Measurements from ENCODE around the gene TMEM259. TPM values are rescaled to one million over a fixed set of nuclear protein-coding genes. Genes with fewer than 3 reads are reported as not detected.

The TMEM259 gene
- total RNA-seq, 1 experiment from 2014 or later, result 202 TPM

DNA sequence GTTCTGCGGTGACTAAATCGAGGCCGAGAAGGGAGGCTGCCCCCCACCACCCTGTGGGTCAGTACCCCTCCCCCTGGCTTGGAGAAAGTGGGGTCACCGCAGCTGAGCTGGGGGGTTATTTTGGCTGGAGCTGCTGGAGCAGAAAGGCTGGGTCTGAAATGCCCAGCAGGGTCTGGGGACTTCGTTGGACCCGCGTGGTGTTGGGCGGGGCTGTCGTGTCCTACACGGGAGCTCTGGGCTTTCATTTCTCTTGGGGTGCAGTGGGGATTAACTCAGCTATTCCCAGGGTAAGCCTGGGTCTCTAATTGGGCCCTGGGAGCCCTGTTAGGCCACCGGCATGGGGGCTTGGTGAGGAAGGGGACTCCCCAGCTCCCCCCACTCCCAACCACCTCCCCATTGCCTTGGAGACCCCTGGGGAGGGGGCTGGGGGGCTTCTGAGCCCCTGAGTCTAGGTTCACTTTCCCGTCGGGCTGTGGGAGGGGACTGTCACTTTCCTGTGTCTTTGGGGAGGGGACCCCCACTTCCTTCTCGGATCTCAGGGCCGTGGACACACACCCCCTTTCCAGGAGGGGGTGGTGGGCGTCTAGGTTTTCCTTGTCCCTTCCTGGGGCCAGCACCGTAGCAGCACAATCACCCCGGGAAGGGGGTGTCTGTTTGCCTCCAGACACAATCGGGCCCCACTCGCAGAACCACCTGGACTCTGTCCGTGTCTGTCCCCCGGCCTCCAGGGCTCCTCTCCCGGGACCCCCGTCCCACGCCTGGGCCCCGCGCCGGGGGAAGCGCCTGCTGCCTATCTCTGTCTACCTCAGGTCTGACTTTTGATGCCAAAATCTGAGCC is 47.0 kb downstream of the TMEM259 start:
- DNase-seq (ENCODE audit: low read depth, low spot score) (no peak), ATAC-seq (no peak)
- Histone ChIP-seq H3K4me3 (replicated peaks in 1 of 2; ENCODE audit: low read depth in 1 of 2, low read length in 2 of 2) (no peak overlapping the region), H3K27me3 (ENCODE audit: insufficient read depth, low read length) (no peaks in the 10 kb centered on the region), H2AFZ (ENCODE audit: low read depth, low read length, poor library complexity, severe bottlenecking) (no peak overlapping the region), H3K4me1 (ENCODE audit: control insufficient read depth in 1 of 2, insufficient read depth in 2 of 2, low read length in 2 of 2) (no peaks in the 10 kb centered on the region), H3K9me3 (ENCODE audit: control insufficient read depth in 1 of 2, insufficient read depth in 1 of 2, low read depth in 1 of 2, low read length in 2 of 2) (peaks cover 8 to 19% of the 10 kb centered on the region in 2 experiments; a peak in 3 of 4 replicates), H3K4me2 (ENCODE audit: low read length) (no peak overlapping the region), H3K9ac (ENCODE audit: low read length) (no peak overlapping the region), H3K36me3 (ENCODE audit: control insufficient read depth in 1 of 2, insufficient read depth in 2 of 2, low read length in 2 of 2) (peaks cover 5 to 25% of the 10 kb centered on the region in 2 experiments), H4K20me1 (ENCODE audit: insufficient read depth) (no peaks in the 10 kb centered on the region), H3K9me2 (ENCODE audit: insufficient read depth) (no peaks in the 10 kb centered on the region), H3K27ac (ENCODE audit: low read depth, low read length) (no peak overlapping the region), H3K79me2 (ENCODE audit: insufficient read depth, low read length) (no peaks in the 10 kb centered on the region)
- TF ChIP-seq EZH2 (IDR thresholded peaks at IDR 0.05) (no peak), JUND (IDR thresholded peaks at IDR 0.05) (no peak)
- intact Hi-C loops (cut with micrococcal nuclease), result no loop called here
- POLR2A ChIA-PET, result no interaction called here
- RAD21 ChIA-PET (ENCODE audit: low non-redundant PET in 1 of 2, low total read pairs in 2 of 2, uncharacterized antibody in 2 of 2, unreplicated experiment in 2 of 2), result no interaction called here
- CTCF ChIA-PET, result no interaction called here
- no TSS peak for BruUV-seq (replicated peaks)

DNA sequence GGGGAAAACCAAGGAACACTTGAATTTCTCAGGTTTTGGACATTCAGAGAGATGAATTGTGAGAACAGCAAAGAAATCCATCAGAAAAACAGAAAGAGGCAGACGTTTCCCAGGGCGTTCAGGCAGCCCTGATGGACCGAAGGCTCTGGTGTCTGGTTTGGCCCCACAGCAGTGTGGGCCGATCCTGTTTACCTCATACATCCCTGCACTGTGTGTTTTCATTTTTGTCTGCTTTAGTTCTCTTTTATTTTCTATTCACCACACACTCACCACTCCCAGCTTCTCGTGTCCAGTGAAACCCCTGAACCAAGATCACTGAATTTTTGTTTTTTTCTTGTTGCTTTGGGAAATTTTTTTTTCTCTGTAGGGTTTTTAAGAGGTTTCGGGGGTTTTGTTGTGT is 48.6 kb downstream of the TMEM259 start:
- DNase-seq (ENCODE audit: low read depth, low spot score) (no peak), ATAC-seq (no peak)
- Histone ChIP-seq H3K4me3 (replicated peaks in 1 of 2; ENCODE audit: low read depth in 1 of 2, low read length in 2 of 2) (no peak overlapping the region), H3K9ac (ENCODE audit: low read length) (no peak overlapping the region), H3K27me3 (ENCODE audit: insufficient read depth, low read length) (no peaks in the 10 kb centered on the region), H3K36me3 (ENCODE audit: control insufficient read depth in 1 of 2, insufficient read depth in 2 of 2, low read length in 2 of 2) (peaks cover 5 to 35% of the 10 kb centered on the region in 2 experiments), H3K4me2 (ENCODE audit: low read length) (no peak overlapping the region), H3K9me2 (ENCODE audit: insufficient read depth) (no peaks in the 10 kb centered on the region), H3K27ac (ENCODE audit: low read depth, low read length) (no peak overlapping the region), H3K9me3 (ENCODE audit: control insufficient read depth in 1 of 2, insufficient read depth in 1 of 2, low read depth in 1 of 2, low read length in 2 of 2) (peaks cover 8 to 19% of the 10 kb centered on the region in 2 experiments; a peak in 3 of 4 replicates), H3K4me1 (ENCODE audit: control insufficient read depth in 1 of 2, insufficient read depth in 2 of 2, low read length in 2 of 2) (no peaks in the 10 kb centered on the region), H3K79me2 (ENCODE audit: insufficient read depth, low read length) (no peaks in the 10 kb centered on the region), H4K20me1 (ENCODE audit: insufficient read depth) (no peaks in the 10 kb centered on the region), H2AFZ (ENCODE audit: low read depth, low read length, poor library complexity, severe bottlenecking) (no peak overlapping the region)
- no TSS peak for BruUV-seq (replicated peaks)
- intact Hi-C loops (cut with micrococcal nuclease), result no loop called here
- ChIA-PET CTCF (no interaction called here), POLR2A (no interaction called here), RAD21 (ENCODE audit: low non-redundant PET in 1 of 2, low total read pairs in 2 of 2, uncharacterized antibody in 2 of 2, unreplicated experiment in 2 of 2) (no interaction called here)
- TF ChIP-seq POLR2A (IDR thresholded peaks at IDR 0.05; ENCODE audit: borderline replicate concordance, extremely low read depth, insufficient read depth, insufficient read length), result no peak
- no peak for TF ChIP-seq ATF3 (IDR thresholded peaks at IDR 0.05)
- TF ChIP-seq SP1 (IDR thresholded peaks at IDR 0.05; ENCODE audit: low read depth), result no peak
- no peak for TF ChIP-seq POLR2AphosphoS5 (IDR thresholded peaks at IDR 0.05; ENCODE audit: low read depth, low read length)
- TF ChIP-seq YY1 (IDR thresholded peaks at IDR 0.05; ENCODE audit: extremely low read depth, insufficient replicate concordance, low read depth, low read length), result no peak
- TF ChIP-seq ZNF274 (IDR thresholded peaks at IDR 0.05; ENCODE audit: low read depth, low read length), result no peak
- TF ChIP-seq JUND (IDR thresholded peaks at IDR 0.05), result no peak
- TF ChIP-seq EZH2phosphoT487 (IDR thresholded peaks at IDR 0.05; ENCODE audit: borderline replicate concordance), result no peak
- no peak for TF ChIP-seq ZBTB33 (IDR thresholded peaks at IDR 0.05; ENCODE audit: extremely low read depth, insufficient replicate concordance, low read length)
- no peak for TF ChIP-seq CBX3 (IDR thresholded peaks at IDR 0.05; ENCODE audit: low read depth)

Measured in HCT116 (cell line).